Measurements from ENCODE around the gene PXT1.
"Not testable (repeated sequence)": the region's sequence is repeated elsewhere in the genome, so short reads cannot be mapped to it uniquely, and the experiment has no call there.

DNA sequence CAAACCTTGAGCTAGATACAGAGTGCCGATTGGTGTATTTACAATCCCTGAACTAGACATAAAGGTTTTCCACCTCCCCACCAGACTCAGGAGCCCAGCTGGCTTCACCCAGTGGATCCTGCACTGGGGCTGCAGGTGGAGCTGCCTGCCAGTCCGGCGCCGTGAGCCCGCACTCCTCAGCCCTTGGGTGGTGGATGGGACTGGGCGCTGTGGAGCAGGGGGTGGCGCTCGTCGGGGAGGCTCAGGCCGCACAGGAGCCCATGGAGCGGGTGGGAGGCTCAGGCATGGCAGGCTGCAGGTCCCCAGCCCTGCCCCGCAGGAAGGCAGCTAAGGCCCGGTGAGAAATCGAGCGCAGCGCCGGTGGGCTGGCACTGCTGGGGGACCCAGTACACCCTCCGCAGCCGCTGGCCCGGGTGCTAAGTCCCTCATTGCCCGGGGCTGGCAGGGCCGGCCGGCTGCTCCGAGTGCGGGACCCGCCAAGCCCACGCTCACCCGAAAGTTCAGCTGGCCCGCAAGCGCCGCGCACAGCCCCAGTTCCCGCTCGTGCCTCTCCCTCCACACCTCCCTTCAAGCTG, 78.5 kb downstream of the PXT1 start:
- not testable (repeated sequence) for TF ChIP-seq SRSF9 (IDR thresholded peaks at IDR 0.05; ENCODE audit: borderline replicate concordance, low read depth, low read length); NCOA2 (IDR thresholded peaks at IDR 0.05; ENCODE audit: partially characterized antibody in 2 of 2); ZNF347 (CRISPR knock-in tag; IDR thresholded peaks at IDR 0.05; ENCODE audit: low read depth); EP300 (IDR thresholded peaks at IDR 0.05; ENCODE audit: low read length)
